IgD-negative memory B cell (primary cell): ENCODE data around the gene AVPR1B. TPM values are rescaled to one million over a fixed set of nuclear protein-coding genes. Genes with fewer than 3 reads are reported as not detected.

ENCODE experiments used
- H3K27ac Mint-ChIP-seq, 3 donors: one replicate each; pipeline ENCODE4 v1.8.0; 2020 to 2022; ENCODE audit warnings: mild to moderate bottlenecking in 3 of 3, mixed read lengths in 3 of 3, moderate library complexity in 1 of 3
- H3K27me3 Mint-ChIP-seq: one replicate; pipeline ENCODE4 v1.8.0; 2021; ENCODE audit warnings: mixed read lengths
- H3K36me3 Mint-ChIP-seq: one replicate; pipeline ENCODE4 v1.8.0; 2020; ENCODE audit warnings: mild to moderate bottlenecking, mixed read lengths
- H3K4me1 Mint-ChIP-seq, 3 donors: one replicate each; pipeline ENCODE4 v1.8.0; 2020 to 2022; ENCODE audit warnings: mixed read lengths in 3 of 3, mild to moderate bottlenecking in 1 of 3
- H3K4me3 Mint-ChIP-seq, 4 donors: one replicate each; pipeline ENCODE4 v1.8.0; 2020 to 2022; ENCODE audit warnings: mild to moderate bottlenecking in 4 of 4, mixed read lengths in 4 of 4, moderate library complexity in 3 of 4
- H3K9me3 Mint-ChIP-seq, 3 donors: one replicate each; pipeline ENCODE4 v1.8.0; 2020 to 2021; ENCODE audit warnings: mixed read lengths in 3 of 3, mild to moderate bottlenecking in 1 of 3
- polyA plus RNA-seq: library from polyadenylated mRNA; unstranded; fragments of 300-500 nt; fragmentation: Illumina TruSeq; gene quantifications from one replicate; pipeline ENCODE4 v1.2.3, GENCODE V29; 2021

The AVPR1B gene, protein sequence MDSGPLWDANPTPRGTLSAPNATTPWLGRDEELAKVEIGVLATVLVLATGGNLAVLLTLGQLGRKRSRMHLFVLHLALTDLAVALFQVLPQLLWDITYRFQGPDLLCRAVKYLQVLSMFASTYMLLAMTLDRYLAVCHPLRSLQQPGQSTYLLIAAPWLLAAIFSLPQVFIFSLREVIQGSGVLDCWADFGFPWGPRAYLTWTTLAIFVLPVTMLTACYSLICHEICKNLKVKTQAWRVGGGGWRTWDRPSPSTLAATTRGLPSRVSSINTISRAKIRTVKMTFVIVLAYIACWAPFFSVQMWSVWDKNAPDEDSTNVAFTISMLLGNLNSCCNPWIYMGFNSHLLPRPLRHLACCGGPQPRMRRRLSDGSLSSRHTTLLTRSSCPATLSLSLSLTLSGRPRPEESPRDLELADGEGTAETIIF
- not detected for polyA plus RNA-seq

- Mint-ChIP-seq H3K4me3 (peak within 1 kb of the TSS; percentile 49 to 92 (median 80)), H3K27ac (no peak within 1 kb of the TSS)
Observed at GRCh38 chr1:206117151-206117948, at the start of gene AVPR1B. TSS of gene AVPR1B (minus strand) at chr1:206117388. CDS start at chr1:206116890, 498 bp downstream.

DNA sequence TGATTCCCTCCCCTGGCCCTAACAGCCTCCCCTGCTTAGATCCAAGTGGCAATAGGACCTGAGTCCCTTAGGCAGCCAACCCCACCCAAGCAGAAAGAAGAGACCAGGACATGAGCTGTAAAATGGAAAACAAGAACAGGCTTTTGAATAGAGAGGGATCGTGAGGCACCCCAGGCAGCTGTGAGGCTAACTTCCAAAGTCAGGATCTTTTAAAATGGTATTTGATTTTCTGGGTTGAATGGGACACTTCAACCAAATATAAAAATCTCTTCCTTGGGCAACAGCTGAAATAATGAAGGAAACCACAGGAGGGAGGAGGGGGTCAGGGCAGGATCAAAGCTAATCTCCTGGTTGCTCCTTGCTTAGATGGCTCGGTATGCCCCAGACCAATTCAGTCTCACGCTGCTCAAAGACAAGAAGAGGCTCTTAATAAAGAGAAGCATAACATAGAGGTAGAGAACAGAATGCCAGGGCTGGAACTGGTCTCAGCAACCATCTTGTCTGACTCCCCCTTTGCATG, 28.6 kb upstream of the AVPR1B start:
- H3K4me3 Mint-ChIP-seq = no peak overlapping the region
- H3K27me3 Mint-ChIP-seq = peaks cover 6% of the 10 kb centered on the region
- H3K27ac Mint-ChIP-seq = no peak overlapping the region
- no peaks in the 10 kb centered on the region for H3K4me1 Mint-ChIP-seq
- H3K36me3 Mint-ChIP-seq = no peaks in the 10 kb centered on the region
- peaks cover 0 to 14% (median 4%) of the 10 kb centered on the region in 3 donors for H3K9me3 Mint-ChIP-seq

More at GRCh38 chr1:206117151-206117948, at the start of gene AVPR1B:
- H3K36me3 Mint-ChIP-seq = peaks cover 5% of the 10 kb centered on the region
- peaks cover 17% of the 10 kb centered on the region for H3K27me3 Mint-ChIP-seq
- peaks cover 0 to 7% (median 4%) of the 10 kb centered on the region in 3 donors for H3K4me1 Mint-ChIP-seq
- peaks cover 0 to 13% (median 3%) of the 10 kb centered on the region in 3 donors for H3K9me3 Mint-ChIP-seq

GRCh38 chr1:206144605-206145004, 27.4 kb upstream of the AVPR1B start:
- no peaks in the 10 kb centered on the region for H3K36me3 Mint-ChIP-seq
- peaks cover 0 to 14% (median 4%) of the 10 kb centered on the region in 3 donors for H3K9me3 Mint-ChIP-seq
- no peak overlapping the region for H3K4me3 Mint-ChIP-seq
- H3K27me3 Mint-ChIP-seq = peaks cover 14% of the 10 kb centered on the region
- H3K4me1 Mint-ChIP-seq = no peaks in the 10 kb centered on the region
- no peak overlapping the region for H3K27ac Mint-ChIP-seq

DNA sequence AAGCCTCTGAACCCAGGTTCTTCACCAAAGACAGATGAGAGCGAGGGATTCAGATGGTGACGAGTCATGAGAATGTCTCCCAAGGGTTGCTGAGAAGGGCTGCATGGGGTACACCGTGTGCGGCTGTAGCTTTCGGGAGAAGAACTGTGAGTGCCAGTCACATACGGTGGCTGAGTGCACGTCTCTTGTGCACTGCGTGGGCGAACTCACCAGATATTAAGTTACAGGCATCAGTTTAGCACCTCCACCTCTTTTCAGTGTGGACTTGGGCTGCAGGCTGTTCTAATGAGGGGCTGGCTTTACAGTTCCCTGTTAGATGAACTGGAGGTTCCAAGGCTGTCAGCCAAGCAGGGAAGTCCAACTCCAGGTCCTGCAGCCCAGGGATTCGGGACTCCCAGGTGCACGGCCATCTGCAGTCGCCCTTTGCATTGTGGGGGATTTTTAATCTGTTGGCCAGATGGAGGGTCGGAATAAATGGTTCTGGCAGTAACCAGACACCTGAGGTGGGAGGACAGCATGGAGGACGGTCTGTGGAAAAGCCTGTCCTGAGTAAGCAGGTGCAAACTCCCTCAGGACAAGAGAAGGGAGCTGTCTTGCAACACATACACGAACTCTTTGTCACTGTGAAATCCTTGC, 26.5 kb upstream of the AVPR1B start:
- Mint-ChIP-seq H3K4me3 (no peak overlapping the region), H3K9me3 (peaks cover 0 to 14% (median 4%) of the 10 kb centered on the region in 3 donors), H3K27me3 (peaks cover 18% of the 10 kb centered on the region), H3K27ac (no peak overlapping the region), H3K4me1 (no peaks in the 10 kb centered on the region), H3K36me3 (no peaks in the 10 kb centered on the region)

DNA sequence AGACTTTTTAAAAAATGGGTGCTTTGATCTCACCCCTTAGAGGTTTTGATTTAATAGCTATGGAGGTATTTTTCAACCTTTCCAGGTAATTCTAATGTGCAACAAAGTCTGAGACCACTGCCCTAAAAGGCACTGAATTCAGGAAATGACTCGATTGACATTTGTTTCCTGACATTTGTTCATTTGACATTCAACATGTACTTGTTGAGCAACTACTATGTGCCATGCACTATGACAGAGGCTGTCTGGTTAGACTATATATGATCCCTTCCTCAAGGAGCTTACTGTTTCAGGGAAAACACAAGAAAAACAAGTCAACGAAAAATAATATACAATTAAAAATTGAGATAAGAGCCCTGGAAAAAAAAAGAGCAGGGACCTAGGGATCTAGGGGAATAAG, 25.6 kb upstream of the AVPR1B start:
- no peaks in the 10 kb centered on the region for H3K36me3 Mint-ChIP-seq
- no peaks in the 10 kb centered on the region for H3K4me1 Mint-ChIP-seq
- no peak overlapping the region for H3K27ac Mint-ChIP-seq
- H3K9me3 Mint-ChIP-seq = peaks cover 0 to 6% (median 4%) of the 10 kb centered on the region in 3 donors
- no peak overlapping the region for H3K4me3 Mint-ChIP-seq
- H3K27me3 Mint-ChIP-seq = peaks cover 26% of the 10 kb centered on the region

- Mint-ChIP-seq H3K4me3 (no peak overlapping the region), H3K4me1 (no peaks in the 10 kb centered on the region), H3K9me3 (peaks cover 0 to 2% (median 0%) of the 10 kb centered on the region in 3 donors), H3K36me3 (no peaks in the 10 kb centered on the region), H3K27me3 (peaks cover 26% of the 10 kb centered on the region), H3K27ac (no peak overlapping the region)
Observed at GRCh38 chr1:206142011-206142410, 24.8 kb upstream of the AVPR1B start.

DNA sequence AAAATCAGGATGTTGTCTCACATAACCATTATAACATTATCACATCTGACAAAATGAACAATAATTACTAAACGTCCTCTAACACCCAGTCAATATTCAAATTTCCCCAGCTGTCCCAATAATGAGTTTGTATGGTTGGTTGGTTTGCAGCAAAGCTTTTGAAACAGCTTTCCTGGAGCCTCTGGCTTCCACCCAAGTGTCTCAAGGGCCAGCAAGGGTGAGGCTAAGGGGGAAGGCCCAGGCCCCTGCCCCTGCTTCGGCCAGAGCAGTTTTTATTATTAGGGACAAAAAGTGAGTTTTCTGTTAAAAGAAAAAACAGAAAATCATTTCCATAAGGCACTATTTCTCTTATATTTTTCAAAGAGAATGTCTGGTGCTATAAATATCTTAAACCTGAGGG, 19.1 kb upstream of the AVPR1B start:
- Mint-ChIP-seq H3K4me1 (no peaks in the 10 kb centered on the region), H3K27me3 (peaks cover 22% of the 10 kb centered on the region), H3K36me3 (no peaks in the 10 kb centered on the region), H3K4me3 (no peak overlapping the region), H3K9me3 (no peaks in the 10 kb centered on the region), H3K27ac (no peak overlapping the region)

GRCh38 chr1:206135248-206135647, 18.1 kb upstream of the AVPR1B start:
- no peaks in the 10 kb centered on the region for H3K4me1 Mint-ChIP-seq
- H3K27me3 Mint-ChIP-seq = peaks cover 16% of the 10 kb centered on the region
- no peaks in the 10 kb centered on the region for H3K9me3 Mint-ChIP-seq
- H3K4me3 Mint-ChIP-seq = no peak overlapping the region
- H3K36me3 Mint-ChIP-seq = no peaks in the 10 kb centered on the region
- no peak overlapping the region for H3K27ac Mint-ChIP-seq

- H3K36me3 Mint-ChIP-seq = no peaks in the 10 kb centered on the region
- no peaks in the 10 kb centered on the region for H3K9me3 Mint-ChIP-seq
- no peaks in the 10 kb centered on the region for H3K4me1 Mint-ChIP-seq
- H3K27ac Mint-ChIP-seq = no peak overlapping the region
- peaks cover 11% of the 10 kb centered on the region for H3K27me3 Mint-ChIP-seq
- H3K4me3 Mint-ChIP-seq = peak overlapping the region in 1 of 4 donors; percentile 27
Observed at GRCh38 chr1:206133751-206134415, 16.7 kb upstream of the AVPR1B start.

GRCh38 chr1:206131037-206131436, 13.8 kb upstream of the AVPR1B start:
- H3K9me3 Mint-ChIP-seq = no peaks in the 10 kb centered on the region
- H3K4me1 Mint-ChIP-seq = no peaks in the 10 kb centered on the region
- peaks cover 10% of the 10 kb centered on the region for H3K27me3 Mint-ChIP-seq
- H3K4me3 Mint-ChIP-seq = no peak overlapping the region
- H3K36me3 Mint-ChIP-seq = no peaks in the 10 kb centered on the region
- H3K27ac Mint-ChIP-seq = no peak overlapping the region

DNA sequence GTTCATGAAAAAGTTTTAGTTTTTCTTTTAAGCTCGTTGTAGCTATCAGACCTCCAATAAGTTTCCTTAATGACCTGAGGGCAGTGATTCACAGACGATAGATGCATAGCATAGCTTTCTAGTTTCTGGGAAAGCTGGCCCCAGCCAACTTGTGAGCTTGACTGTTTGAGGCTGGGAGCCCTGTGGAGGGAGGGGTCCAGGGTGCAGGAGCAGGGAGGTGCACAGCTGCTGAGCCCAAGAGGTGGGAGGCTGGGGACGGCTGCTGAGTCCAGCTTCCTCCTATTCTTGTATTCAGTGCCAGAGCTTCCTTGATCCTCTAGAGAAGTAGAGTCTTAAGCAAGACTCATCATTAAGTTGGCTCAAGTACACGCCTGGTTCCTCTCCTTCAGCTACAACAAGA, 11.0 kb upstream of the AVPR1B start:
- Mint-ChIP-seq H3K36me3 (peaks cover 3% of the 10 kb centered on the region), H3K4me1 (no peaks in the 10 kb centered on the region), H3K9me3 (no peaks in the 10 kb centered on the region), H3K4me3 (no peak overlapping the region), H3K27me3 (peaks cover 10% of the 10 kb centered on the region), H3K27ac (no peak overlapping the region)

DNA sequence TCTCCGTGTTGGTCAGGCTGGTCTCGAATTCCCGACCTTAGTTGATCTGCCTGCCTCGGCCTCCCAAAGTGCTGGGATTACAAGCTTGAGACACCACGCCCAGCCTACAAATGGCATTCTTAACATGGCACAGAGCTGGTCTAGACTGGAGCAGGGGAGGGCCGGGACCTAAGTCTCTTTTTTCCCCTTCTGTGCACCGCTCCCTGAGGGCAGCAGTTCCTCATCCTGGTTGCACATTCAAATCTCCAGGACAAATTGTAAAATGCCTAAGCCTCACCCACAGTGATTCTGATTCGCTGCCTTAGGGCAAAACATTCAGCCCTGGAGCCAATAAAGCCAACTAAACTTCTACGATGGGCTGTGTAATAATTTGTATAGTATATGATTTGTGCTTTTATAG, 10.1 kb upstream of the AVPR1B start:
- Mint-ChIP-seq H3K27me3 (peaks cover 10% of the 10 kb centered on the region), H3K27ac (no peak overlapping the region), H3K4me1 (no peaks in the 10 kb centered on the region), H3K9me3 (peaks cover 0 to 5% (median 2%) of the 10 kb centered on the region in 3 donors), H3K36me3 (peaks cover 5% of the 10 kb centered on the region), H3K4me3 (no peak overlapping the region)

- Mint-ChIP-seq H3K4me3 (no peak overlapping the region), H3K4me1 (no peaks in the 10 kb centered on the region), H3K9me3 (peaks cover 2 to 18% (median 3%) of the 10 kb centered on the region in 3 donors), H3K27me3 (peaks cover 10% of the 10 kb centered on the region), H3K36me3 (peaks cover 7% of the 10 kb centered on the region), H3K27ac (no peak overlapping the region)
Observed at GRCh38 chr1:206125346-206125745, 8.2 kb upstream of the AVPR1B start.

DNA sequence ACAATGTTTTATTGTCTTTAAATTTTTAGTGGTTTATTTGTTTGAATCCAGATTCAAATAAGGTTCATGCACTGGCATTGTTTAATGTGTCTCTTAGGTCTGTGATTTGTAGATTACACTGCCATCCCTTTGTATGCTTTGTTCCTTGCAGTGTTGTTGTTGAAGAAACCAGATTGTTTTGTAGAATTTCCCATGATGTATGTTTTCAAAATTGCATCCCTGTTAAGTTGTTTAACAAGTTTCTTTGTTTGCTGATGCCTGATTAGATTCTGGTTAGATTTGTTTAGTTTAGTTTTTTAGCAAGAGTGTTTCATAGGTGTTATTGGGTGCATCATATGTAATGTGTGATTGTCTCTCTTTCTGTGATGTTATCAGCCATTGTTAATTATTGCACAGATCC, 5.5 kb upstream of the AVPR1B start:
- peaks cover 2 to 18% (median 3%) of the 10 kb centered on the region in 3 donors for H3K9me3 Mint-ChIP-seq
- H3K4me3 Mint-ChIP-seq = peak overlapping the region in 1 of 4 donors; percentile 15
- H3K27ac Mint-ChIP-seq = no peak overlapping the region
- H3K36me3 Mint-ChIP-seq = peaks cover 10% of the 10 kb centered on the region
- H3K27me3 Mint-ChIP-seq = peaks cover 13% of the 10 kb centered on the region
- peaks cover 0 to 5% (median 2%) of the 10 kb centered on the region in 3 donors for H3K4me1 Mint-ChIP-seq
